ENCODE data around the gene EGR2.

The EGR2 gene
- 4.5 to 297 (median 20.4) reads per million in 9 experiments for total RNA-seq

- Mint-ChIP-seq H3K4me3 (peak within 1 kb of the TSS; percentile 96 to 99), H3K27me3 (peaks cover 53 to 66% of the 10 kb centered on the region in 2 donors), H3K9me3 (no peaks in the 10 kb centered on the region), H3K36me3 (ENCODE audit: insufficient read depth) (peaks cover 19% of the 10 kb centered on the region), H3K4me1 (ENCODE audit: low read depth in 2 of 2) (peaks cover 37 to 55% of the 10 kb centered on the region in 2 donors), H3K27ac (peak within 1 kb of the TSS; percentile 86 to 92)
- ATAC-seq (replicated peaks) (peak; percentile 79), DNase-seq (peak; percentile 93 to 98 (median 95))
These were observed at the start of gene EGR2 for GRCh38 chr10:62816331-62817120. Gene EGR2, minus strand, starts transcription at chr10:62816366. Its CDS starts 337 bp downstream, at chr10:62816029.

- Mint-ChIP-seq H3K4me1 (ENCODE audit: low read depth in 2 of 2) (peaks cover 5% of the 10 kb centered on the region in 2 donors), H3K9me3 (no peaks in the 10 kb centered on the region), H3K4me3 (no peak overlapping the region), H3K36me3 (ENCODE audit: insufficient read depth) (no peaks in the 10 kb centered on the region), H3K27me3 (no peaks in the 10 kb centered on the region), H3K27ac (no peak overlapping the region)
- no peak for DNase-seq
- ATAC-seq (replicated peaks) = no peak
These were observed 46.3 kb upstream of the EGR2 start for GRCh38 chr10:62862447-62862846.

GRCh38 chr10:62861507-62861906 is 45.3 kb upstream of the EGR2 start:
- Mint-ChIP-seq H3K4me1 (ENCODE audit: low read depth in 2 of 2) (peaks cover 6 to 14% of the 10 kb centered on the region in 2 donors), H3K9me3 (no peaks in the 10 kb centered on the region), H3K36me3 (ENCODE audit: insufficient read depth) (no peaks in the 10 kb centered on the region)

GRCh38 chr10:62860946-62861345 is 44.8 kb upstream of the EGR2 start:
- Mint-ChIP-seq H3K36me3 (ENCODE audit: insufficient read depth) (no peaks in the 10 kb centered on the region), H3K4me1 (ENCODE audit: low read depth in 2 of 2) (peaks cover 6 to 19% of the 10 kb centered on the region in 2 donors), H3K4me3 (no peak overlapping the region), H3K9me3 (no peaks in the 10 kb centered on the region), H3K27me3 (no peaks in the 10 kb centered on the region), H3K27ac (no peak overlapping the region)
- DNase-seq = no peak
- no peak for ATAC-seq (replicated peaks)

More at GRCh38 chr10:62861507-62861906, 45.3 kb upstream of the EGR2 start:
- H3K4me3 Mint-ChIP-seq = no peak overlapping the region
- no peaks in the 10 kb centered on the region for H3K27me3 Mint-ChIP-seq
- DNase-seq = no peak
- no peak overlapping the region for H3K27ac Mint-ChIP-seq
- ATAC-seq (replicated peaks) = no peak

DNA sequence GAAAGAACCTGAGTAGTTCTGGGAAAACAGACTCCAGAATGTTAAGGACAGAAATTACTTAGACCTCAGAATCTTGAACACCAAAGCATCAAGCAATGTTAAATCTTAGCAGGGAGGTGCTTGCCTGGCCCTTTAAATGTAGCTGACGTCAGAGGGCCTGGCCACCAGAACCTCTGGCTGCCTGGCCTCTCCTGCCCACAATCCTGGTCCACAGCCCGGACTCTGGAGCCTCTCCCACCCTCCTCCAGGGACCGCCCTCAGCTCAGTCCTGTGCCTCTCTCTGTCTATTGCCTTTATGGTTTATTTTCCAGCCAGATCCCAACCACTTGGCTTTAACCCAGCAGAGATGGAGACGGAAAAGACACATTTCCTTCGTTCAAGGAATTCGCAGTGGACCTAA is 42.2 kb upstream of the EGR2 start:
- H3K27me3 Mint-ChIP-seq = no peaks in the 10 kb centered on the region
- H3K4me3 Mint-ChIP-seq = no peak overlapping the region
- DNase-seq (no peak), ATAC-seq (replicated peaks) (no peak)
- no peaks in the 10 kb centered on the region for H3K36me3 Mint-ChIP-seq (ENCODE audit: insufficient read depth)
- H3K27ac Mint-ChIP-seq = no peak overlapping the region
- H3K4me1 Mint-ChIP-seq (ENCODE audit: low read depth in 2 of 2) = peaks cover 24 to 40% of the 10 kb centered on the region in 2 donors
- H3K9me3 Mint-ChIP-seq = no peaks in the 10 kb centered on the region

DNA sequence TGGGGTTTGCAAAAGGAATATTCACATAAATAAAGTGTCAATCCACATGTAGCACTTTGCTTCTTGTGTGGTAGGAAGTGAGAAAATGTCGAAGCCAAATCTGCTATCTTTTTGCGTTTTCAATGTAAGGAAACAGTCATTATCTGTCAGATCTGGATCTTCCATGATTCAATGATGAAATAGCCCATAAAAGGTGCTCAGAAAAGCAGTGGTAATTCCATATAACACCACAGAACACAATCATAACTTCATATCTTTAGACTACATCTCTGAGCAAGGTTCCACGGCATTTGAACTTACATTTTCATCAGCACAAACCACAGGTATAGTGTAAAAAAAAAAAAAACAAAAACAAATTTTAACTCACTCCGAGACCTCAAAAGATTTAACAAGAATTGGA is 39.9 kb upstream of the EGR2 start:
- ATAC-seq (replicated peaks) (peak; percentile 61), DNase-seq (no peak)
- peaks cover 38 to 47% of the 10 kb centered on the region in 2 donors for H3K4me1 Mint-ChIP-seq (ENCODE audit: low read depth in 2 of 2)
- no peaks in the 10 kb centered on the region for H3K9me3 Mint-ChIP-seq
- peak overlapping the region in 1 of 2 donors; percentile 55 for H3K27ac Mint-ChIP-seq
- no peaks in the 10 kb centered on the region for H3K36me3 Mint-ChIP-seq (ENCODE audit: insufficient read depth)
- no peaks in the 10 kb centered on the region for H3K27me3 Mint-ChIP-seq
- H3K4me3 Mint-ChIP-seq = peak overlapping the region; percentile 43 to 50

DNA sequence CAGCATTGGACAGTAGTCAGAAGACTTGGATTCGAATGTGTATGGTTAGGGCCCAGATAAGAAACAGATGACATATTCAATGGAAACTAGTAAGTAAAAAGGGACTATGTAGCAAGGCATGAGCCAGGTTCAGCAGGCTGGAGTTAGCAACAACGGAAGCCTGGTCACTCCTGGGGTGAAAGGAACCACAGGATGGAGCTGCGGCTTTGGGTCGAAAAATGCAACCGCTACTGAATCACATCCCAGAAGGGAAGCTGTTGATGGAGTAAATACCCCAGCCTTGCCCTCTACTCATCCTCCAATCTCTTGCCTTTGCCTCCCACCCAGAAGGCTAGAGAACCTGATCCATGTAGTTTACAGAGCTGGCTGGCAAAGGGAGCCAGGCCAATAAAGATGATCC is 37.5 kb upstream of the EGR2 start:
- peak; percentile 24 for ATAC-seq (replicated peaks)
- no peaks in the 10 kb centered on the region for H3K27me3 Mint-ChIP-seq
- peak overlapping the region; percentile 57 to 71 for H3K4me3 Mint-ChIP-seq
- DNase-seq = peak in 1 of 3 experiments; percentile 6
- H3K36me3 Mint-ChIP-seq (ENCODE audit: insufficient read depth) = no peaks in the 10 kb centered on the region
- H3K4me1 Mint-ChIP-seq (ENCODE audit: low read depth in 2 of 2) = peaks cover 37 to 45% of the 10 kb centered on the region in 2 donors
- H3K27ac Mint-ChIP-seq = peak overlapping the region; percentile 65 to 87
- H3K9me3 Mint-ChIP-seq = no peaks in the 10 kb centered on the region

- H3K36me3 Mint-ChIP-seq (ENCODE audit: insufficient read depth) = no peaks in the 10 kb centered on the region
These were observed 37.0 kb upstream of the EGR2 start for GRCh38 chr10:62852961-62853702.

GRCh38 chr10:62851442-62851841 is 35.3 kb upstream of the EGR2 start:
- Mint-ChIP-seq H3K9me3 (no peaks in the 10 kb centered on the region), H3K4me3 (no peak overlapping the region), H3K27me3 (no peaks in the 10 kb centered on the region), H3K4me1 (ENCODE audit: low read depth in 2 of 2) (peaks cover 34 to 35% of the 10 kb centered on the region in 2 donors), H3K36me3 (ENCODE audit: insufficient read depth) (no peaks in the 10 kb centered on the region), H3K27ac (no peak overlapping the region)
- DNase-seq (no peak), ATAC-seq (replicated peaks) (no peak)

More at GRCh38 chr10:62852961-62853702, 37.0 kb upstream of the EGR2 start:
- H3K4me1 Mint-ChIP-seq (ENCODE audit: low read depth in 2 of 2) = peaks cover 37 to 45% of the 10 kb centered on the region in 2 donors
- no peaks in the 10 kb centered on the region for H3K27me3 Mint-ChIP-seq
- H3K9me3 Mint-ChIP-seq = no peaks in the 10 kb centered on the region
- DNase-seq (peak; percentile 13 to 27 (median 23)), ATAC-seq (replicated peaks) (peak; percentile 66)
- H3K27ac Mint-ChIP-seq = peak overlapping the region; percentile 65 to 87
- H3K4me3 Mint-ChIP-seq = peak overlapping the region; percentile 57 to 71

DNA sequence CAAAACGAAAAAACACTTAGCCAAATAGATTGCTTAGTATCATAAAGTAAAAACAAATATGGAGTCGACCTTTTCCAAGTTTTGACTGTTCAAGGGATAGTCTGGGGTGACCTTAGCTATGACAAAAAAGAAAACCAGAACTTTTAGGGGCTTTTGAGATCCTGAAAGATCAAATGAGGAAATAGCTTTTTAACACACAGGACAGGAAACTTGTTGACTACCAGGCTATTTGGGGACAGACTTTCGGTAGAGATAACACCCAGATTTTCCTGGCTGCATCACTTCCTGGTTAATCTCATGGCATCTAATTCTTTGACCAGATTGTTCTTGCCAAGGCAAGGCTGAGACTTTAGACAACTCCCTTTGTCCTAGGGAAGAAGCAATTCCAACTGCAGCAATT is 34.5 kb upstream of the EGR2 start:
- H3K4me1 Mint-ChIP-seq (ENCODE audit: low read depth in 2 of 2) = peaks cover 26 to 33% of the 10 kb centered on the region in 2 donors
- no peak overlapping the region for H3K27ac Mint-ChIP-seq
- H3K9me3 Mint-ChIP-seq = no peaks in the 10 kb centered on the region
- H3K4me3 Mint-ChIP-seq = no peak overlapping the region
- no peaks in the 10 kb centered on the region for H3K27me3 Mint-ChIP-seq
- no peak for DNase-seq
- no peak for ATAC-seq (replicated peaks)
- H3K36me3 Mint-ChIP-seq (ENCODE audit: insufficient read depth) = no peaks in the 10 kb centered on the region

DNA sequence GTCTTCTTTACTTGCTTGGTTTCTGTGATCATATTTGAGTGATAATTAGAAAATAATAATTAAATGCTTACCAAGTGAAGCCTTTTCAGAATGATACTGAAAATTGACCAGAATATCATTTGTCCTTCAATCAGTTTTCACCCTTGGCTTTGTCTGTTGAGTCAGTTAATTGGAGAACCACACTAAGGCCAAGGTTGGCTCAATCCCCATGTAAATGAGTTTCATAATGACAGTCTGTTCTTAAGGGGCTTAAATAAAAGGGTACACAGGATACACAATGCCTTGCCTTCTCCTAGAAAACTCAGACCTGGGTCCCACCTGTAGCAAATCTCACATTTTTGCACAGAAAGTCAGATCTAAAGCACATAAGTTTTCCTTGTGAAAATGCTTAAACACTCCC is 31.3 kb upstream of the EGR2 start:
- H3K9me3 Mint-ChIP-seq = no peaks in the 10 kb centered on the region
- H3K4me3 Mint-ChIP-seq = no peak overlapping the region
- DNase-seq = no peak
- H3K27ac Mint-ChIP-seq = no peak overlapping the region
- H3K36me3 Mint-ChIP-seq (ENCODE audit: insufficient read depth) = no peaks in the 10 kb centered on the region
- H3K27me3 Mint-ChIP-seq = no peaks in the 10 kb centered on the region
- H3K4me1 Mint-ChIP-seq (ENCODE audit: low read depth in 2 of 2) = peaks cover 3 to 8% of the 10 kb centered on the region in 2 donors
- ATAC-seq (replicated peaks) = no peak

DNA sequence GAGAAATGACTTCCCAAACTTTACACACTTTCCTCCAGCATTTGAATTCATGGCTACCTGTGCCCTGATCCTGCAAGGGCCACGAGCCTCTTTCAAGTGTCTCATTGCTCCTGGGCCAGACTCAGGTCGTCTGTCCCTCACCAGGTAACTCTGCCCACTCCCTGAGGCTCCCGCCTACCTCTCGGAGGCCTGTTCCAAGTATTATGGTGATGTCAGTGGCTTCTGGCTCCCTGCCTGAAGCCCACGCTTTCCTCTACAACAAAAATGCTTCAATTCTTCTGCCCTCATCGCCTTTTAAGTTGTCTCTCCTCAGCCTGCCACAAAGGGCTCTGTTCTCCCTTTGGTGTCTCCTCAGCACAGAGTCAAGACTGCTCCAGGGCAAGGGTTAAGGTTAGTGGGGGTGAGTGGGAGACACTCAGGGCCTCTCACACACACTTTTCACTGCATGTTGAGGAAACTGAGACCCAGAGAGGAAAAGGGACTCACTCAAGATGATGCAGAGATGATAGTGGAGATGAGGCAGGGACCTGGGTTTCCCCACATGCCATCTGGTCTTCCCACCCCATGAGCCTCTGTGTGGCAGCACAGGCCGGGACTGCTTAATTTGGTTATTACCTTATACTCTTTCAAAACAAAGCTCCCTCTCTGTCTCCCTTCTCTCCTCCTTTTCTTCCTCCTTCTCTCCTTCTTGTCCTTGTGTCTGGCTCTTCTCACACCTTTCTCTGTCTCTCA is 28.3 kb upstream of the EGR2 start:
- H3K27me3 Mint-ChIP-seq = no peaks in the 10 kb centered on the region
- H3K27ac Mint-ChIP-seq = no peak overlapping the region
- H3K4me1 Mint-ChIP-seq (ENCODE audit: low read depth in 2 of 2) = no peaks in the 10 kb centered on the region
- H3K4me3 Mint-ChIP-seq = no peak overlapping the region
- H3K36me3 Mint-ChIP-seq (ENCODE audit: insufficient read depth) = no peaks in the 10 kb centered on the region
- no peak for ATAC-seq (replicated peaks)
- no peak for DNase-seq
- no peaks in the 10 kb centered on the region for H3K9me3 Mint-ChIP-seq

GRCh38 chr10:62843600-62843999 is 27.4 kb upstream of the EGR2 start:
- no peak for DNase-seq
- Mint-ChIP-seq H3K27me3 (no peaks in the 10 kb centered on the region), H3K9me3 (no peaks in the 10 kb centered on the region), H3K4me3 (no peak overlapping the region), H3K36me3 (ENCODE audit: insufficient read depth) (no peaks in the 10 kb centered on the region), H3K27ac (no peak overlapping the region), H3K4me1 (ENCODE audit: low read depth in 2 of 2) (no peaks in the 10 kb centered on the region)
- no peak for ATAC-seq (replicated peaks)
